ENCODE measurements around the gene MRPS18B.
A peak's percentile ranks its signal among the peaks of the same experiment; 100 is the strongest.
"Not testable (repeated sequence)": the region's sequence is repeated elsewhere in the genome, so short reads cannot be mapped to it uniquely, and the experiment has no call there.

Gene MRPS18B

DNA sequence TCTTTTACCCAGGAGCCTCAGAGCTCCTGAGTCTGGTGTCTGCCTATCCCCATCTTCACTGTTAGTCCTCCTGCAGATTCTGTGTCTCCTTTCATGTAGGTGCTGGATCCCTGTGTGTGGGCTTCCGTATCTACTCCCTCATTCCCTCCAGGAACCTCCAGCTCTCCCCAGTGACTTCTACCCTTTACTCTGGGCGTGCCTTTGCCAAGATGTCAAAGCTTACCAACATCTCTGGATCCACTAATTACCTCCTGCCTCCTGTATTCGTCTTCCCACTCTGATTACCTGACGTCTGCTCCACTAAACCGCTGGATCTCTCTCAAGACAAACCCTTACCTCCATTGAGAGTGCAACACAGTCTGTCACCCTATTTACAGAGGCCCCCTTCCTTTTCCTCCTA lies 27.1 kb downstream of the MRPS18B start:
- no peak for DNase-seq

DNA sequence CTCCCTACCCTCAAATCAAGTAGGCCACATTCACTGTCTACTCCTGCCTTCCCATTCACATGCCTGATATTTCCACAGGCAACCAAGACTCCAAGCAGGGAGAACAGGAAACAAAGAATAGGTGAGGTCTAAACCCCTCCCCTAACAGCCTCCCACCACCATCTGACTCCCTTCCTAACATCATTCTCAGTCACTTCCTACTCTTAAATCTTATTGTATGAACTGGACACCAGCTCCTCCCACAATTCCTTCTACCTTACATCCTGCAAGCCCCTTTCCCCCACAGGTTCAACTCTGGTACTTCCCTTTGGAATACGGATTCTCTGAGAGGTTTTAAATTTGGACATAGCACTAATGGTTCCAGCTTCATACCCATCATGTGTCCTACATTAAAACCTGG lies 28.3 kb downstream of the MRPS18B start:
- no peak for DNase-seq

DNA sequence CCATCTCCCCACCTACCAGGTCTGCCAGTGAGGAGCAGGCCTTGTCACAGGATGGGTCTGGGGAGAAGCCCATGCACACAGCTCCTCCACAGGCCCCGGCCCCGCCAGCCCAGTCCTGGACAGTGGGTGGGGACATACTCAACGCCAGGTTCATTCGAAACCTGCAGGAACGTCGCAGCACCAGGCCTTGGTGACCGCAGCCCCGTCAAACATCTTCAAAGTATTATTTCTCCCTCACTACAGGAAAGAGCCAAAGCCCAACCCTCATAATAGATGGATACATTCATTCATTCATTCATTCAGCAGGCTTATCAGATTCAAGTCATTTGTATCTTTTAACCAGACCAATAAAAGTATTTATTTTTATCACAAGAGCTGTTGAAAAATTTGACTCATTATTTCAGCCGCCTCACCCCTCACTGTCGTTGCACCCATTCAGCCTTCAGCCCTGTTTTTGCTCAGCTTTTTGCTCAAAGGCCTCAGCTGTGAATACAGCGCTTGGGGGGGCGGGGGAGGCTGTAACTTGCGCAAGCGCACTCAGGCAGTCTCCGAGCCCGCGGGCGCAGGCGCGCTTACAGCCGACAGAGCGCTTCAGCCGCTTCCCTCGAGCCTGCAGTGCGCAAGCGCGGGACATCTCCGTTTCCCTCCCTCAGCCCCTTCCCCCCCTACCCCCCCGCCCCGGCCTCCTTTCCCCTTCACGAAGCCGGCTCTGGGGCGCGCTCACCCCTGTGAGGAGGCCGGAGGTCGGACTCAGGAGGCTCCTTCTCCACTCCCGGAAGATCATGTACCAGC lies 29.0 kb downstream of the MRPS18B start, which contains the start of gene C6orf136:
Gene C6orf136, plus strand, starts transcription at position 684 of the 792 bp plus-strand sequence. Its CDS starts 99 bp downstream, at position 783.
- peak; percentile 95 for DNase-seq

DNA sequence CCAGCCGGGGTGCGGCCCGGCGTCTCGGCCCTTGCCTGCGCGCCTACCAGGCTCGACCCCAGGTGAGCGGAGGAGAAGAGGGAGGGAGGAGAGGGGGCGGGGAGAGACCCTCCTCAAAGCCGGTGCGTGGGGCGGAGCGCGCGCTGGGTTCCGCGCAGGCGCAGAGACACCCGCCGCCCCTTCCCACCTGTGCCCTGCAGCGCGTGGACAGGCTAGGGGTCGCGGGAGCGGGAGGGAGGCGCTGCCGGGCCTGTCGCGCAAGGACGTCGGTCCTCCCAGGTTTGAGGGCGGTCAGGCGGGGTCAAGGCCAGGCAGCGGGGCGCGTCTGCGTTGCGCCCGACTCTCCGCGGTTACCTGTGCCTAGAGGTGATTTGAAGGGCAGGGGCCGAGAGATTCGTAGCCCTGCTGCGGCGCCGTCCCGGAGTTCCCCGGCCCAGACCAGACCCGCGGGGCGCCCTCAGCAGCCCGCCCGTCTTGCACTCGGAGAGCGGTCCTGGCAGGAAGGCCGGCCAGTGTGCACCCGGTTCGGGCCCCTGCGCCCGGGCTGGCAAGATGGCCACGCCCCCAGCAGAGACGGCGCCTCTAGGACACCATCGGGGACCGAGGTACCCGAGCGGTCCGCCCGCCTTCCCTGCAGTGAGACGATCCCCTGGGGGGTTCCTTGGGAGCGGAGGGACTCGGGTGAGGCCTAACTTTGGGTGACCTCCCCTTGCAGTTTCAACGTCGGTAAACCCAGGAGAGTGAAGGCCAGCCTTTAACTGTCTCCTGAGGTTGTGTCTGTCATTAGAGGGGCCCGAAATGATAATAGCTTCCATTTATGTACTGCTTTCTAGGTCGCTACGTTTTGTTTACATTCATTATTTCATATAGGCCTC lies 29.8 kb downstream of the MRPS18B start:
- DNase-seq: peak; percentile 76

DNA sequence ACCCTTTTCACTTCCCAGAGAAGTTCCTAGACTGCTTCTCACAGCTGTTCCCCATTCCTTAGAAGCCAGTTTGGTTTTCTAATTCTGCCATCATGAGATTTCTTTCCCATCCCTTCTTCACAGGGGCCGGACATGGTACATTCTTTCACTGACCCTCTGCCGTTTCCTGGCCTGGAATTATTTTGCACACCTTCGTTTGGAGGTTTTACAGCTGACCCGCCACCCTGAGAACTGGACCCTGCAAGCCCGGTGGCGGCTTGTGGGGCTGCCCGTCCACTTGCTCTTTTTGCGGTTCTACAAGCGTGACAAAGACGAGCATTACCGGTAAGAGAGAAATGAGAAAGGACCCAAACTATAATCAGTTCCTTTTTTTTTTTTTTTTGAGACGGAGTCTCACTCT lies 33.5 kb downstream of the MRPS18B start:
- DNase-seq: no peak

DNA sequence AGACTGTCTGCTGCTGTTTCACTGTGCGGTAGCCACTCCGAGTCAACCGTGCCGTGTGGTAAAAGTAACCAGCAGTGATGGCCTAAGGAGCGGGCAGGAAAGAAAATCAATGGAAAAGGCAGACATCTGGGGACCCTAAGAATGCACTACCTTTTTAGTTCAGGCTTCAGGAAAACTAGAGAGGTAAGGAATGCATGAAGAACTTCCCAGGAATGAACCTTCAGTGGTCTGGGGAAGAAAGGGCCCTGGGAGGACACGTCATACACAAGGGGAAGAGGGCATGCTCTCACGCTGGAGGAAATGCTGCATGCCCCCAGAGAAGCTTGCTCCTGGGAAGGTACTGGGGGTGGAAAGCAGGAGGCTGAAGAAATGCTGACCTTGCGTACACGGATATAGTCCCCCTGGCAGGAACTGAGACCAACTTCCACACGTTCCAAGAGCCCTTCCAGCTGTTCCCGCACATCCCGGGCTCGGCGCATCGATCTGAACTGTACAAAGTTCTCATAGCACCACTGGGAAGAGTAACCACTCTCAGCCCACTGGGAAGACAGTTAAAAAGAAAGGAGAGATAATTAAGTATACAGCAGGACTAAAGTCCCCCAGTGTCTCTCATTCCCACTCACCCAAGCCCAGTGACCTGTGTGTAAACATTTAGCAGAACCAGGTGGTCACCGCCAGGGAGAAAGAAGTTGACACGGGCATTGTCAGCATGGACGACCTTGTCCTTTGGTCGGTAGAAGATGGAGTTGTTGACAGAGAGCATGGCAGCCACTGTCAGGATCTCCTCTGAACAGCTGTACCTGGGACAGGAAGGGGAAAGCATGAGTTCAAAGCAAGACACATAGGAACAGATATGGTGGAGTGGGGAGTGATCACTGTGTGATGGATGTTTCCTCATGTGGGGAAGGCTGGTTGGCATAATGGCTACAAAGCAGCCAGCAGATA lies 37.4 kb downstream of the MRPS18B start:
- no peak for DNase-seq

DNA sequence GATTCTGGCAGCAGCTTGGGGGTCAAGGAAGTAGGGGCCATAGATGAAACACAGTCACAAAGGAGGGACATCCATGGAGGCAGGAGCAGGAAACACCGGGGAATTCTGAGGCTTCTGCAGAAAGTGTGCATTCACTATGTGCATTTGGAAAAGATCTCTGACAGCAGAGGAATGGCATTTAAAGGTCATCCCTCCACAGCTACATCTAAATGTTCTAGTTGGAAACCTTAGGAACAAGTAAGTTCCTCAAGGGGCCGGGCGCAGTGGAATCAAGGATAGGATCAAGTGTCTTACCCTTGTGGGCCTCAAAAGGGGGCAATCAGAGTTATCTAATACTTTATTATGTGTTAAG lies 38.1 kb downstream of the MRPS18B start:
- no peak for DNase-seq

DNA sequence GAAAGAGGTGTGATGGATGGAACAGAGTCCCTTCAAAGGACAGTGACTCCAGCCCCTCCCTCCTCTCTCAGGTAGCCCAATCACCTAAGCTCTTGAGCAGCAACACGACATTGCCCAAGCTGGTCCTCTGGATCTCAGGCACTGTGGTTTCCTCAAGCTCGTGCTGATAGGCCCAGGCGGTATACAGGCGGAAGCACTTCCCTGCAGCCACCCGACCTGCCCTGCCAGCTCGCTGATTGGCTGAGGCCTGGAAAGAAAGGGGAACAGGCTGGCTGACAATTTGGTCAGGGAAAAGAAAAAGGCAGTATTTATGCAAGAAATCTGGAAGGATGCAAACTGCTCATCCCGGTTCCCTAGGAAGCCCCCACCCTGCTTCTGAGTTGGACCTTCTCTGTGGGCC lies 38.9 kb downstream of the MRPS18B start:
- DNase-seq: no peak

DNA sequence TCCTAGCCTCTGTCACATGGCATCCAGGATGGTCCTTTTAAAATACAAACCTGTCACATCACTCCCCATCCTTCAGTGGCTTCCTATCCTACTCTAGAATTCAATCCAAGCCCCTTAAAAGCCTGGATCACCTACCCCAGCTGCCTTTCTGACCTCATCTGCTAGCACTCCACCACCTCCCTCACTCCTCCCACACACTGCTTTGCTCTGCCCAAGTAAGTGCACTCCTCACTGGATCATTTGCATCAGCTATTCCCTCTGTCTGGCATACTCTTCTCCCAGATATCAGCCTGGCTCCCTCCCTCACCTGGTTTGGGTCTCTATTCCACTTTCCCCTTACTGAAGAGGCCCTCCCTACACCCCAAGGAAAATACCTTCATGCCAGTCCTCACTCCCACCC lies 39.8 kb downstream of the MRPS18B start:
- no peak for DNase-seq

DNA sequence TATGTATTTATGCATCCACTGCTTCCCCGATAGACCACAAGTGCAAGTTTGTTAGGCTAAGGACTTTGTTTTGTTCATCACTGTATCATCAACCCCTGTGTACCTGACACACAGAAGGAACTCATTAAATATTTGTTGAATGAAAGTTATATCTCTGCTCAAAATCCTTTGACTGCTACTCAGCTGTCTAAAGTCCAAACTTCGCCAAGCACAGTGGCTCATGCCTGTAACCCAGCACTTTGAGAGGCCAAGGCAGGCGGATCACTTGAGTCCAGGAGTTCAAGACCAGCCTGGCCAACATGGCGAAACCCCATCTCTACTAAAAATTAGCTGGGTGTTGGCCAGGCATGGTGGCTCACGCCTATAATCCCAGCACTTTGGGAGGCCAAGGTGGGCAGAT lies 40.3 kb downstream of the MRPS18B start:
- DNase-seq: not testable (repeated sequence)

DNA sequence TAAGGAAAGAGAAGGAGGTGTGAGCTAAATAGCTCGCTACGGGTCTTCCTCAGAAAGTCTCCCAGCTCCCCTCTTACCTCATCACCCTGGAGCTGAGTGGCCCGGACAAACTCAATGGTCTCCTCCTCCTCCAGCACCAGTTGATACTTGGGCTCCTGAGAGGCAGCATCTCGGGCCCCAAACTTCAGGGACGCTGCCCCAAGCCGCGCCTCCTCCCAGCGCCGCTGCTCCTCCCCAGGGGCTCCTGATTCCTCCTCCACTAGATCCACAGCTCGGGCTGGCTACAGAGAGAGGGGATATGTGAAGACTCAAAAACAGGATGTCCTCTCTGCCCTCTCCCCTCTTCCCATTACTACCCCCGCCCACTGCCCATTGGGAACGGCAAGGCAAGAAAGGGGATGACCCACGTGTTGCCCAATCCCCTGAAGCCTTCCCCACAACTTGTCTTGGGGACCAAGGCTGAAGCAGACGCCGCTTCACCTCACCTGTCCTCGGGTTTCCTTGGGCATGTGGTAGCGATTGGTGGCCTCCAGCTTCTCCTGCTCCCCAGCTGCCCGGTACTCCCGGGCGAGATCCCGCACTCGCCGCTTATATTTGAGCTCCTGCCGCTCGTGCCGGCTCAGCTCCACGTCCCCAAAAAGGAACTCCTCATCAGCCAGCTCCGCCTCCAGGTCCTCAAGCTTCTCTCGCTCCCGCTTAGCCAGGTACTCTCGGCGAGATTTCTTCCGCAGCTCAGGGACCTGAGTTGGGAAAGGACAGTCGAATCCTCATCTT lies 47.5 kb downstream of the MRPS18B start:
- DNase-seq: no peak

DNA sequence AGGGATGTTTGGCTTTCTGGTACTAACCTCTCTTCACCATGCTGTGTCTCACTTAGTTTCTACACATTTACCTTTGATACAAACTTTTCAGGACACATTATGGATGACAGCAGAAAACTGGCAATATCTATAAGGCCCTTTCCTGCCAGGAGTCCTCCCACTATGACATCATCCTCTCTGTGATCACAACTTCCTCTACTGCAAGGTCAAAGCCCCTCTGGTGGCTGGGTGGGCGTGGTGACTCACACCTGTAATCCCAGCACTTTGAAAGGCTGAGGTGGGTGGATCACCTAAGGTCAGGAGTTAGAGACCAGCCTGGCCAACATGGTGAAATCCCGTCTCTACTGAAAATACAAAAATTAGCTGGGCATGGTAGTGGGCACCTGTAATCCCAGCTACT lies 48.7 kb downstream of the MRPS18B start:
- DNase-seq: not testable (repeated sequence)

DNA sequence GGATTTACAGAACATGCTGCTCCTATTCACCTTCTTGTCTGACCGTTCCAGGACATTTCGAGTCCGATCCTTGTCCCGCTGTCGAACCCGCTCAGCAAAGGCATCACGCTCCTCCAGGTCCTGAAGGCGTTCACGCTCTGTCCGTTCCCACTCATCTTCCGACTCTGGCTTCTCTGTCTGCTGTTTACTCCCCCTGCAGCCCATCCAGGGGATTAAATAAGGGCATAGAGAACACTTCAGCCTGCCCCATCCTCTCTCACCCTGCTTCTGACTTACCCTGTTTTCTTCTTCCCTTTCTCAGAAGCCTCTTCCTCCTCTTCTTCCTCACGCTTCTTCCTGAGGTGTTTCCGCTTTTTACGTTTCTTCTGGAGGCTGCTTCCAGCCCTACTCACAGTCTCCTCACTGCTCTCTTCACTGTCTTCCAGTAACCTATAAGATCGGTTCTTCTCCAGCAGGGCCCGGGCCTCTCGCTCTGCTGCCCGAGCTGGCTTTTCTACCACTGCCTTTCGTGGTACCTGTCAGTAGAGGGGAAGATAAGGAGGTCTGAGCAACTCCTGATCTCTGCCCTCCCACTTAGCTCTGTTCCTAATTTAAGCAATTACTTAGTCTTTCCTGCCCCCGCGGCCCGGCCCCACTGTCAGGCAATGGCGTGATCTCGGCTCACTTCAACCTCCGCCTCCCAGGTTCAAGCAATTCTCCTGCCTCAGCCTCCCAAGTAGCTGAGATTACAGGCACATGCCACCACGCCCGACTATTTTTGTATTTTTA lies 53.3 kb downstream of the MRPS18B start:
- no peak for DNase-seq

DNA sequence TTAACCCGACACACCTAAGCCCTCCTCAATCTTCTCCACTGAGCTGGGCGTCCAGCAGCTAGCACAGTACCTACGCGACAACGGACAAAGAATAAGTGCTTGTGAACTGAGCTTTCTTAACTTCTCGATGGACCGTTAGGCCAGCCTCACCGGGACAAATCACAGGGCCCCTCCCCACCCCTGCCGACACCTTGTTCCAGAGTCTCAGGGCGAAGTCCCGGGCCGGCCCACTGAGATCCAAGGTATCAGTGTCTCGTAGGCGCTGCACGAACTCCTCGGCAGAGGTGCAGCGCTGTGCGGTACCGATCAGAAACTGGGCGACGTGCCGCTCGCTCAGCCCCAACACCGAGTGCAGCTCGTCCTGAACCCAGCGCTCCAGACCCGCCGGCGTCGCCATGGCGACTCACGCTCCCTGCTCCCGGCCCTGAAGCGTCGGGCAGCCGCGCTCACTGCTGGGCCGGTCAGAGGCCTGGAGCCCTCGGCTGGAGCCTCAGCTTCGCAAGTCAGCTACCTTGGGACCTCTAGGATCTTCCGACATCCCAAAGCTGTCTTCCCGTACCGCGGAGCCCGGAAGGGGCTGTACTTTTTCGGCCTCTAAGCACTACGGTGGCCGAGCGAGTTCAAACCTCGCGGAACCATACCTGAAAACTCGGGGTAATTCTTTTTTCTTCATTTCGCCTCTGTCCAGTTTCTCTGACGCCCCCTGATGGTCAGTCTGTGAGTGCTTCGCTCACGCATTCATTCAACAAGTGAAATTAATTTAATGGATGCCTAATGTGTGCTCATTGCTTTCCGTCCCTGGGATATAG lies 55.0 kb downstream of the MRPS18B start, which contains the start of gene DHX16:
Gene DHX16, minus strand, starts transcription at position 562 of the 809 bp plus-strand sequence. Its CDS starts 165 bp downstream, at position 397.
- DNase-seq: peak; percentile 95

All from CD4-positive, alpha-beta T cell treated with Interleukin-17A for 1 hour (primary cell).